Measurements from ENCODE around the gene MST1. TPM values are rescaled to one million over a fixed set of nuclear protein-coding genes. Genes with fewer than 3 reads are reported as not detected.
"Not testable (repeated sequence)": the region's sequence is repeated elsewhere in the genome, so short reads cannot be mapped to it uniquely, and the experiment has no call there.

The MST1 gene
- total and polyA plus RNA-seq, 2 of the 8 experiments (the other 6 are each of a cell fraction or from before 2014, with no cell fraction given): 6.2 to 9.5 TPM

GRCh38 chr3:49685846-49686245 lies 3.4 kb downstream of the MST1 start:
- not testable (repeated sequence) for H3K9ac ChIP-seq (replicated peaks in 1 of 4; ENCODE audit: extremely low read depth in 1 of 4, low read depth in 3 of 4, low read length in 3 of 4)
- DNase-seq (ENCODE audit: low read depth in 1 of 2, low spot score in 2 of 2): peak in 1 of 2 experiments; percentile 64
- WGBS, 2 experiments (ENCODE audit: extremely low coverage in 1 of 2, insufficient coverage in 1 of 2, insufficient read length in 1 of 2, insufficient replicate concordance in 2 of 2, low coverage in 1 of 2, low lambda C conversion rate in 2 of 2, missing lambda C conversion rate in 1 of 2): 24% methylated on average over 20 of the region's 36 CpGs; no CpG with 5 or more reads in 1 of the 2 experiments

More at GRCh38 chr3:49685846-49686245, 3.4 kb downstream of the MST1 start:
- FAIRE-seq; H2AK5ac ChIP-seq (ENCODE audit: low read depth, low read length); H2AFZ ChIP-seq (ENCODE audit: low read length); H3K79me1 ChIP-seq (ENCODE audit: low read depth, low read length); H3K14ac ChIP-seq (ENCODE audit: insufficient read length); H2BK12ac ChIP-seq (ENCODE audit: low read depth, low read length); H4K20me1 ChIP-seq (replicated peaks in 1 of 2; ENCODE audit: control insufficient read depth in 1 of 2, insufficient read depth in 2 of 2, low read length in 2 of 2); H3K18ac ChIP-seq (ENCODE audit: extremely low read depth, low read length); H2BK20ac ChIP-seq (ENCODE audit: low read length); H3K79me2 ChIP-seq (ENCODE audit: control insufficient read depth in 1 of 2, insufficient read depth in 2 of 2, low read length in 2 of 2); H3K23ac ChIP-seq (ENCODE audit: insufficient read length); H2BK120ac ChIP-seq (replicated peaks; ENCODE audit: low read depth, low read length); H2BK5ac ChIP-seq (ENCODE audit: low read depth, low read length); H3K4ac ChIP-seq (replicated peaks; ENCODE audit: insufficient read length, low read depth, low read length); H3K56ac ChIP-seq (replicated peaks; ENCODE audit: insufficient read length, low read depth, low read length); H3K27ac ChIP-seq (ENCODE audit: low read depth, low read length); H2BK15ac ChIP-seq (ENCODE audit: low read length); H3K9me3 ChIP-seq (ENCODE audit: insufficient read depth in 2 of 2, low read depth in 1 of 2, low read length in 1 of 2); H4K91ac ChIP-seq (replicated peaks; ENCODE audit: insufficient read length, low read length); CTCF ChIA-PET (ENCODE audit: partially characterized antibody); H3K4me1 ChIP-seq (replicated peaks in 1 of 4; ENCODE audit: control insufficient read depth in 3 of 4, insufficient read depth in 4 of 4, low read length in 3 of 4); H4K8ac ChIP-seq (ENCODE audit: extremely low read depth, insufficient read depth, low read length); H3K27me3 ChIP-seq (replicated peaks in 1 of 4; ENCODE audit: control insufficient read depth in 3 of 4, extremely low read depth in 1 of 4, insufficient read depth in 3 of 4, low read length in 3 of 4); H4K5ac ChIP-seq (ENCODE audit: insufficient read length, low read depth, low read length): not testable (repeated sequence)
- POLR2A ChIA-PET (ENCODE audit: partially characterized antibody): interaction anchor here (0.7 kb wide), 1 partner anchor 19 kb away, joined by 3 read pairs; no protein-coding TSS in a partner anchor
- Histone ChIP-seq H3K23me2 (ENCODE audit: low read depth, low read length) (peaks cover 14% of the 10 kb centered on the region), H3K4me2 (ENCODE audit: insufficient read depth in 1 of 2, low read depth in 2 of 2, low read length in 2 of 2) (peak overlapping the region; percentile 77 to 99), H3K4me3 (ENCODE audit: extremely low read depth in 1 of 4, insufficient read depth in 2 of 4, low read depth in 3 of 4, low read length in 4 of 4) (peak overlapping the region in 3 of 4 experiments; percentile 49 to 74 (median 54); a peak in 6 of 8 replicates), H3K36me3 (ENCODE audit: control insufficient read depth in 2 of 4, insufficient read depth in 4 of 4, low read length in 3 of 4) (peaks cover 19 to 31% (median 28%) of the 10 kb centered on the region in 4 experiments)
